ENCODE measurements around the gene KCNK17.

- TF ChIP-seq BHLHE40 (IDR thresholded peaks at IDR 0.05; ENCODE audit: borderline replicate concordance) (no peak), FOXK2 (IDR thresholded peaks at IDR 0.05) (no peak)
Observed at GRCh38 chr6:39268721-39269120, 45.5 kb downstream of the KCNK17 start.
